Measurements from ENCODE around the gene SVIL. TPM values are rescaled to one million over a fixed set of nuclear protein-coding genes. Genes with fewer than 3 reads are reported as not detected.
"Not testable (repeated sequence)": the region's sequence is repeated elsewhere in the genome, so short reads cannot be mapped to it uniquely, and the experiment has no call there.

SVIL gene
- total RNA-seq, 1 experiment from 2014 or later, result 15.3 TPM

GRCh38 chr10:29610876-29611647 lies 23.7 kb downstream of the SVIL start:
- H3K9ac ChIP-seq (ENCODE audit: extremely low read depth, insufficient read length, low read length), result no peak overlapping the region
- H3T11ph ChIP-seq (ENCODE audit: low read length), result no peak overlapping the region
- H2AK5ac ChIP-seq (ENCODE audit: insufficient read length, low read length), result no peak overlapping the region
- H2BK12ac ChIP-seq (ENCODE audit: insufficient read length, low read depth, low read length), result no peak overlapping the region
- Mint-ChIP-seq H3K36me3 (ENCODE audit: insufficient read depth in 1 of 3, low read depth in 3 of 3) (peaks cover 14 to 21% (median 17%) of the 10 kb centered on the region in 3 experiments), H3K27ac (peak overlapping the region in 1 of 3 experiments; percentile 59; a peak in 2 of 7 replicates), H3K4me1 (peaks cover 0 to 11% of the 10 kb centered on the region in 2 experiments), H3K9me3 (peaks cover 8 to 14% of the 10 kb centered on the region in 2 experiments; a peak in 4 of 5 replicates), H3K4me3 (no peak overlapping the region), H3K27me3 (ENCODE audit: low read depth) (no peaks in the 10 kb centered on the region; the same call in 1 of the 2 replicates)
- H3K23me2 ChIP-seq (ENCODE audit: insufficient read length, low read depth, low read length, poor library complexity, severe bottlenecking), result no peaks in the 10 kb centered on the region
- DNase-seq, result no peak
- no peak overlapping the region for H2BK120ac ChIP-seq (ENCODE audit: low read depth, low read length, poor library complexity, severe bottlenecking)
- H3K79me2 ChIP-seq (ENCODE audit: insufficient read depth, low read length), result no peaks in the 10 kb centered on the region; the same call in 1 of the 2 replicates
- no peak overlapping the region for H3K56ac ChIP-seq (ENCODE audit: insufficient read length, low read depth, low read length)
- no peaks in the 10 kb centered on the region for H3K9me3 ChIP-seq (ENCODE audit: control insufficient read depth, low read depth, low read length)
- no peak overlapping the region for H3K27ac ChIP-seq (ENCODE audit: insufficient read length, low read depth, low read length)
- H2BK20ac ChIP-seq (ENCODE audit: low read depth, low read length, poor library complexity, severe bottlenecking), result no peak overlapping the region
- no peak overlapping the region for H2AFZ ChIP-seq (ENCODE audit: low read length)
- H4K5ac ChIP-seq (ENCODE audit: insufficient read length, low read depth, low read length), result no peak overlapping the region
- no peaks in the 10 kb centered on the region for H3K27me3 ChIP-seq (ENCODE audit: insufficient read depth, low read length)
- no peak overlapping the region for H2BK5ac ChIP-seq (ENCODE audit: insufficient read length, low read length)
- no peaks in the 10 kb centered on the region for H4K20me1 ChIP-seq (ENCODE audit: control insufficient read depth, insufficient read depth, insufficient read length)
- no peak overlapping the region for H3K14ac ChIP-seq (ENCODE audit: insufficient read depth, low read length)
- no peak overlapping the region for H3K18ac ChIP-seq (ENCODE audit: insufficient read length, low read depth, low read length)
- H3K79me1 ChIP-seq (ENCODE audit: insufficient read depth, low read depth, low read length, poor library complexity, severe bottlenecking), result no peaks in the 10 kb centered on the region
- no peak overlapping the region for H4K91ac ChIP-seq (ENCODE audit: insufficient read length, low read depth, low read length)
- no peak overlapping the region for H4K8ac ChIP-seq (replicated peaks; ENCODE audit: insufficient read length, low read depth, low read length)
- H3K23ac ChIP-seq (ENCODE audit: insufficient read length, low read depth, low read length), result no peak overlapping the region
- H3K4me2 ChIP-seq (ENCODE audit: insufficient read depth, insufficient read length, low read length), result no peak overlapping the region
- no peak overlapping the region for H2BK15ac ChIP-seq (ENCODE audit: low read depth, low read length)
- no peaks in the 10 kb centered on the region for H3K4me1 ChIP-seq (ENCODE audit: insufficient read depth, low read length)
- WGBS (ENCODE audit: extremely low coverage, insufficient read length, low lambda C conversion rate), result no CpG with 5 or more reads among the region's 10 CpGs
- no peak overlapping the region for H3K4ac ChIP-seq (ENCODE audit: low read depth, low read length)
- no peak for TF ChIP-seq CTCF (conservative IDR thresholded peaks at IDR 0.05)

GRCh38 chr10:29610331-29610730 lies 24.4 kb downstream of the SVIL start:
- not testable (repeated sequence) for H3K4ac ChIP-seq (ENCODE audit: low read depth, low read length); DNase-seq; H4K8ac ChIP-seq (replicated peaks; ENCODE audit: insufficient read length, low read depth, low read length); H3K27me3 Mint-ChIP-seq (ENCODE audit: low read depth); H4K20me1 ChIP-seq (ENCODE audit: control insufficient read depth, insufficient read depth, insufficient read length); H3K27ac ChIP-seq (ENCODE audit: insufficient read length, low read depth, low read length); H3K4me1 ChIP-seq (ENCODE audit: insufficient read depth, low read length); H2AK5ac ChIP-seq (ENCODE audit: insufficient read length, low read length); H3K4me3 Mint-ChIP-seq; H4K91ac ChIP-seq (ENCODE audit: insufficient read length, low read depth, low read length); H2BK120ac ChIP-seq (ENCODE audit: low read depth, low read length, poor library complexity, severe bottlenecking); H2BK12ac ChIP-seq (ENCODE audit: insufficient read length, low read depth, low read length); H3K27ac Mint-ChIP-seq; H3K4me2 ChIP-seq (ENCODE audit: insufficient read depth, insufficient read length, low read length); H2BK20ac ChIP-seq (ENCODE audit: low read depth, low read length, poor library complexity, severe bottlenecking); H4K5ac ChIP-seq (ENCODE audit: insufficient read length, low read depth, low read length); H3K18ac ChIP-seq (ENCODE audit: insufficient read length, low read depth, low read length); H3K14ac ChIP-seq (ENCODE audit: insufficient read depth, low read length); H3K23ac ChIP-seq (ENCODE audit: insufficient read length, low read depth, low read length); H2AFZ ChIP-seq (ENCODE audit: low read length); H3K79me2 ChIP-seq (ENCODE audit: insufficient read depth, low read length); H3K56ac ChIP-seq (ENCODE audit: insufficient read length, low read depth, low read length); H3K23me2 ChIP-seq (ENCODE audit: insufficient read length, low read depth, low read length, poor library complexity, severe bottlenecking); H2BK5ac ChIP-seq (ENCODE audit: insufficient read length, low read length); H3K9me3 ChIP-seq (ENCODE audit: control insufficient read depth, low read depth, low read length); H3K79me1 ChIP-seq (ENCODE audit: insufficient read depth, low read depth, low read length, poor library complexity, severe bottlenecking); H3T11ph ChIP-seq (ENCODE audit: low read length); H3K9ac ChIP-seq (ENCODE audit: extremely low read depth, insufficient read length, low read length); H3K27me3 ChIP-seq (ENCODE audit: insufficient read depth, low read length); H2BK15ac ChIP-seq (ENCODE audit: low read depth, low read length)
- no CpG with 5 or more reads among the region's 3 CpGs for WGBS (ENCODE audit: extremely low coverage, insufficient read length, low lambda C conversion rate)
- Mint-ChIP-seq H3K4me1 (peaks cover 0 to 11% of the 10 kb centered on the region in 2 experiments), H3K36me3 (ENCODE audit: insufficient read depth in 1 of 3, low read depth in 3 of 3) (peaks cover 14 to 21% (median 17%) of the 10 kb centered on the region in 3 experiments), H3K9me3 (peaks cover 8 to 14% of the 10 kb centered on the region in 2 experiments; a peak in 4 of 5 replicates)
